Measurements from ENCODE around the gene SRMS. TPM values are rescaled to one million over a fixed set of nuclear protein-coding genes. Genes with fewer than 3 reads are reported as not detected.
"Not testable (repeated sequence)": the region's sequence is repeated elsewhere in the genome, so short reads cannot be mapped to it uniquely, and the experiment has no call there.

SRMS gene
- total and polyA plus RNA-seq, 2 donors: 0.05 TPM

DNA sequence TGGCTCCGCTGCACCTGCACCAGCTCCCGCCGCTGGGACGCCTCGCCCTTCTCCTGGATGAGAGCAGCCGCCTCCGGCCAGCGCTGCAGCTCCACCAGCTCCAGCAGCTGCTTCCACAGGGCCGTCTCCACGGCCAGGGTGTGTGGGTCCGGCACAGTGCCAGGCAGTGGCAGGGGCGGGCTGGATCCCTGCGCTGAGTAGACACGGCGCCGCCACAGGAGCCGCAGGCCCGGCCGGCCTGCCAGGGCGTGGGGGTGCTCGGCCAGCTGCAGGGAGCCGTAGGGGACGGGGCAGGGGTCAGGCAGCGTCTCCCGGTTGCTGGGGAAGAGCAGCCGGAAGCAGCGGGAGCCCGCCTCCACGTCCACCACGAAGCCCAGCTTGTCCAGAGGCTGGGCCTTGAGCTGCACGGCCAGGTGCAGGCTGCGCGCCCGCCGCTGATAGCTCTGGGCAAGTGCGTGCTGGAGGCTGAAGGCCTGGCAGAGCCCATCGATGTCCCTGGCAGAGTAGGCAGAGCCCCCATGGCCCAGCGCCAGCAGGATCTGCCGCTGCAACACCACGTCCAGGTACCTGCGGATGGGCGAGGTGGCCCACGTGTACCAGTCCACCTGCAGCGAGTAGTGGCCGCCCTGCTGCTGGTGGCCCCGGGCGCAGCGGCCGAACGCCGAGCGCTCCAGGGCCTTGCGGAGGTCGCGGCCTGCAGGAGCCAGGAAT lies 15.8 kb upstream of the SRMS start:
- peaks cover 10% of the 10 kb centered on the region in 2 donors for H3K4me1 ChIP-seq (ENCODE audit: control insufficient read depth in 2 of 2, insufficient read depth in 2 of 2, low read length in 2 of 2)
- H3K4me3 ChIP-seq (ENCODE audit: low read length in 2 of 2): no peak overlapping the region
- H3K9me3 ChIP-seq (ENCODE audit: control insufficient read depth in 2 of 2, insufficient read depth in 1 of 2, low read length in 1 of 2): peaks cover 0 to 7% of the 10 kb centered on the region in 2 donors
- WGBS: 98% methylated on average over 55 of the region's 55 CpGs
- H3K27me3 ChIP-seq (ENCODE audit: control insufficient read depth in 2 of 2, insufficient read depth in 1 of 2, low read length in 1 of 2): peaks cover 0 to 14% of the 10 kb centered on the region in 2 donors
- H3K36me3 ChIP-seq (ENCODE audit: control insufficient read depth in 2 of 2, insufficient read depth in 2 of 2, low read length in 1 of 2): peaks cover 4 to 28% of the 10 kb centered on the region in 2 donors
- DNase-seq (ENCODE audit: low read depth in 6 of 9, low spot score in 9 of 9): no peak
- H3K27ac ChIP-seq (ENCODE audit: low read depth in 1 of 2, low read length in 1 of 2): no peak overlapping the region

DNA sequence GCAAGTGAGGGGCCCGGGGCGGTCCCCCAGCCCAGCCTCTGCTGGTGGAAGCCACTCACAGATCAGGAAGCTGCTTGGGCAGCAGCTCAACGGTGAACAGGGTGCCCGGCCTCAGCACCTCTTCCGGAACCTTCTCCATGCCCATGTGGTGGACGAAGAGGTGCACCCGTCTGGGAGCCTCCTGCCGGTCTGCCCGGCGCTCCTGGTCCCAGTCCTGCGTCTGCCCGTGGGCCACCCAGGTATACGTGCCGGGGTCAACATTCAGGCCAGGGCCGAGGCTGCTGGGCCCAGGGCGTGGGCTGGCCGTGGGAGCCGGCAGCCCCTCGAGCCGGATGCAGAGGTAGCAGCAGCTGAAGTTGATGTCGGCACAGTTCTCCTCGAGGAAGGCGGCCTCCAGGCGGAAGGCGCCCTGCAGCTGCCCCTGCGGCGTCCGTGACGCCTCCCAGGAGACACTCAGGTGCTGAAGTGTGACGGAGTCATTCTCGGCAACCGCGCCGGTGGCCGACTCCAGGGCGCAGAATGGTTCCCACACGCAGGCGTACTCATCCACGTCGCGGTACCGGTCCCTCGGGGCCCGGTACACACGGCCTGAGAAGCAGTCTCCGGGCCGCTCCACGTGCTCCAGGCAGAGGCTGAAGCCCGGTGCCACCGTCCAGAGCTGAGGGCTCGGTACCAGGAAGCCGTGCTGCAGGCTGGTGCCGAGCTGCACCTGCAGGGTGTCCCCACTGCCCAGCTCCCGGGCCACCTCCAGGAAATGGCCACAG lies 15.1 kb upstream of the SRMS start:
- DNase-seq (ENCODE audit: low read depth in 6 of 9, low spot score in 9 of 9): no peak
- Histone ChIP-seq H3K4me3 (ENCODE audit: low read length in 2 of 2) (no peak overlapping the region), H3K9me3 (ENCODE audit: control insufficient read depth in 2 of 2, insufficient read depth in 1 of 2, low read length in 1 of 2) (peaks cover 0 to 1% of the 10 kb centered on the region in 2 donors), H3K4me1 (ENCODE audit: control insufficient read depth in 2 of 2, insufficient read depth in 2 of 2, low read length in 2 of 2) (peaks cover 2 to 3% of the 10 kb centered on the region in 2 donors), H3K27me3 (ENCODE audit: control insufficient read depth in 2 of 2, insufficient read depth in 1 of 2, low read length in 1 of 2) (peaks cover 0 to 7% of the 10 kb centered on the region in 2 donors), H3K36me3 (ENCODE audit: control insufficient read depth in 2 of 2, insufficient read depth in 2 of 2, low read length in 1 of 2) (peaks cover 4 to 28% of the 10 kb centered on the region in 2 donors), H3K27ac (ENCODE audit: low read depth in 1 of 2, low read length in 1 of 2) (no peak overlapping the region)
- 95% methylated on average over 54 of the region's 54 CpGs for WGBS

GRCh38 chr20:63561624-63562396 lies 14.3 kb upstream of the SRMS start:
- peaks cover 4 to 28% of the 10 kb centered on the region in 2 donors for H3K36me3 ChIP-seq (ENCODE audit: control insufficient read depth in 2 of 2, insufficient read depth in 2 of 2, low read length in 1 of 2)
- no peak for DNase-seq (ENCODE audit: low read depth in 6 of 9, low spot score in 9 of 9)
- WGBS: 96% methylated on average over 36 of the region's 36 CpGs
- H3K4me3 ChIP-seq (ENCODE audit: low read length in 2 of 2): no peak overlapping the region
- no peak overlapping the region for H3K27ac ChIP-seq (ENCODE audit: low read depth in 1 of 2, low read length in 1 of 2)
- no peaks in the 10 kb centered on the region for H3K9me3 ChIP-seq (ENCODE audit: control insufficient read depth in 2 of 2, insufficient read depth in 1 of 2, low read length in 1 of 2)
- H3K27me3 ChIP-seq (ENCODE audit: control insufficient read depth in 2 of 2, insufficient read depth in 1 of 2, low read length in 1 of 2): peaks cover 0 to 3% of the 10 kb centered on the region in 2 donors
- no peaks in the 10 kb centered on the region for H3K4me1 ChIP-seq (ENCODE audit: control insufficient read depth in 2 of 2, insufficient read depth in 2 of 2, low read length in 2 of 2)

DNA sequence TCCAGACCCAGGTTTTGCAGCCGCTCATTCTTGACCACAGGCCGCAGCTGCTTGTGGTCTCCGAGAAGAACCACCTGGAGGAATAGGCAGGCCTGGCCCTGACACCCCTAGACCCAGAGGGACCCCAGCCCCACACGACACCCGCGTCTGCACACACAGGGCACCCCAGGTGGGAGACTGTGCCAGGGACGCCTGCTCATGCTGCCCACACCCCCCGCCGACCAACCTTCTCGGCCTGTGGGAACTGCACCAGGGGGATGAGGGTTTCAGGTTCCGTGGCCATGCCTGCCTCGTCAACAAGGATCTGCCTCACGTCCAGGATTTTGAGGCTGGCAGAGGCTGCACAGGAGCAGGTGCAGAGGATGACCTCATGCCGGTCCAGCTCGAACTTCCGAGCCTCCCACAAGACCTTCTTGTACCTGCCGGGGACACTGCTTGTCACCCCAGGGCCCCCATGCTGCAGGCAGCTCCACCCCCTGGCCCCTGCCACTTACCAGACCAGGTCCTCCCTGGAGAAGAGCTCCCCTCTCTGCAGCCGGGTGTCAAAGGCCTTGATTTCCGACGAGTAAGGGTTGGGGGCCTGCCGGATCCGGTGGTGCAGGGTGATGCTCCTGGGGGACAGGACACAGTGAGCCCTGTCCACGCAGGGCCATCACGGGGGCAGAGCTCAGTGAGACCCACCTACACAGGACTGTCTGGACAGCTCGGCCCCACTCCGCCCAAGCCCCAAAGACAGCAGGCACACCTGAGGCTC lies 13.5 kb upstream of the SRMS start:
- Histone ChIP-seq H3K36me3 (ENCODE audit: control insufficient read depth in 2 of 2, insufficient read depth in 2 of 2, low read length in 1 of 2) (peaks cover 4 to 23% of the 10 kb centered on the region in 2 donors), H3K27ac (ENCODE audit: low read depth in 1 of 2, low read length in 1 of 2) (no peak overlapping the region), H3K4me1 (ENCODE audit: control insufficient read depth in 2 of 2, insufficient read depth in 2 of 2, low read length in 2 of 2) (no peaks in the 10 kb centered on the region), H3K9me3 (ENCODE audit: control insufficient read depth in 2 of 2, insufficient read depth in 1 of 2, low read length in 1 of 2) (no peaks in the 10 kb centered on the region), H3K4me3 (ENCODE audit: low read length in 2 of 2) (no peak overlapping the region), H3K27me3 (ENCODE audit: control insufficient read depth in 2 of 2, insufficient read depth in 1 of 2, low read length in 1 of 2) (peaks cover 0 to 4% of the 10 kb centered on the region in 2 donors)
- 99% methylated on average over 26 of the region's 26 CpGs for WGBS
- DNase-seq (ENCODE audit: low read depth in 6 of 9, low spot score in 9 of 9): no peak

GRCh38 chr20:63560333-63560805 lies 12.8 kb upstream of the SRMS start:
- Histone ChIP-seq H3K27me3 (ENCODE audit: control insufficient read depth in 2 of 2, insufficient read depth in 1 of 2, low read length in 1 of 2) (peaks cover 0 to 8% of the 10 kb centered on the region in 2 donors), H3K4me1 (ENCODE audit: control insufficient read depth in 2 of 2, insufficient read depth in 2 of 2, low read length in 2 of 2) (no peaks in the 10 kb centered on the region), H3K27ac (ENCODE audit: low read depth in 1 of 2, low read length in 1 of 2) (no peak overlapping the region), H3K4me3 (ENCODE audit: low read length in 2 of 2) (no peak overlapping the region), H3K9me3 (ENCODE audit: control insufficient read depth in 2 of 2, insufficient read depth in 1 of 2, low read length in 1 of 2) (no peaks in the 10 kb centered on the region), H3K36me3 (ENCODE audit: control insufficient read depth in 2 of 2, insufficient read depth in 2 of 2, low read length in 1 of 2) (peaks cover 4 to 19% of the 10 kb centered on the region in 2 donors)
- DNase-seq (ENCODE audit: low read depth in 6 of 9, low spot score in 9 of 9): no peak
- 98% methylated on average over 16 of the region's 16 CpGs for WGBS

DNA sequence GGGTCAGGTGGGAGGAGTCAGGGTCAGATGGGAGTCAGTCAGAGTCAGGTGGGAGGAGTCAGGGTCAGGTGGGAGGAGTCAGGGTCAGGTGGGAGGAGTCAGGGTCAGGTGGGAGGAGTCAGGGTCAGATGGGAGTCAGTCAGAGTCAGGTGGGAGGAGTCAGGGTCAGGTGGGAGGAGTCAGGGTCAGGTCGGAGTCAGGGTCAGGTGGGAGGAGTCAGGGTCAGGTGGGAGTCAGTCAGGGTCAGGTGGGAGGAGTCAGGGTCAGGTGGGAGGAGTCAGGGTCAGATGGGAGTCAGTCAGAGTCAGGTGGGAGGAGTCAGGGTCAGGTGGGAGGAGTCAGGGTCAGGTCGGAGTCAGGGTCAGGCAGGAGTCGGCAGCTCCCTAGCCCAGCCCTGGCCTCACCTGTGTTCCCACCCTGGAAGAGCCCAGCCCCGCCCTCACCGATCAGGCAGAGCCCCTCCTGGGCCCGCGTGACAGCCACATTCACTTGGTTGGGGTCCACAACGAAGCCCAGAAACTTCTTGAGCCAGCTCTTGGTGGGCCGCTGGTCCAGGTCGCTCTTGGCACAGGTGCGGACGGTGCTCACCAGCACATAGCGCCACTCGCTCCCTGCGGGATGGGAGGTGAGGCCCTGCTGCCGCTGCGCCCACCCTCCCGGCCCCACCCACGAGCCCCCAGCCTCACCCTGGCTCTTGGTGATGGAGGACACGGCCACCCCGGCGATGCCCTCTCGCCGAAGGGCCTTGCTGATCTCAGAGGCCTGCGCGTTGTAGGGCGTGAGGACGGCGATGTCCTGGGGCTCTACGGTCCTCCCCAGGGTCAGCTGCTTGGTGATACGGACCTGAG lies 12.2 kb upstream of the SRMS start:
- Histone ChIP-seq H3K36me3 (ENCODE audit: control insufficient read depth in 2 of 2, insufficient read depth in 2 of 2, low read length in 1 of 2) (peaks cover 4 to 16% of the 10 kb centered on the region in 2 donors), H3K27me3 (ENCODE audit: control insufficient read depth in 2 of 2, insufficient read depth in 1 of 2, low read length in 1 of 2) (peaks cover 0 to 15% of the 10 kb centered on the region in 2 donors)
- not testable (repeated sequence) for H3K27ac ChIP-seq (ENCODE audit: low read depth in 1 of 2, low read length in 1 of 2); DNase-seq (ENCODE audit: low read depth in 6 of 9, low spot score in 9 of 9); H3K9me3 ChIP-seq (ENCODE audit: control insufficient read depth in 2 of 2, insufficient read depth in 1 of 2, low read length in 1 of 2); H3K4me3 ChIP-seq (ENCODE audit: low read length in 2 of 2); H3K4me1 ChIP-seq (ENCODE audit: control insufficient read depth in 2 of 2, insufficient read depth in 2 of 2, low read length in 2 of 2)
- 98% methylated on average over 31 of the region's 31 CpGs for WGBS

DNA sequence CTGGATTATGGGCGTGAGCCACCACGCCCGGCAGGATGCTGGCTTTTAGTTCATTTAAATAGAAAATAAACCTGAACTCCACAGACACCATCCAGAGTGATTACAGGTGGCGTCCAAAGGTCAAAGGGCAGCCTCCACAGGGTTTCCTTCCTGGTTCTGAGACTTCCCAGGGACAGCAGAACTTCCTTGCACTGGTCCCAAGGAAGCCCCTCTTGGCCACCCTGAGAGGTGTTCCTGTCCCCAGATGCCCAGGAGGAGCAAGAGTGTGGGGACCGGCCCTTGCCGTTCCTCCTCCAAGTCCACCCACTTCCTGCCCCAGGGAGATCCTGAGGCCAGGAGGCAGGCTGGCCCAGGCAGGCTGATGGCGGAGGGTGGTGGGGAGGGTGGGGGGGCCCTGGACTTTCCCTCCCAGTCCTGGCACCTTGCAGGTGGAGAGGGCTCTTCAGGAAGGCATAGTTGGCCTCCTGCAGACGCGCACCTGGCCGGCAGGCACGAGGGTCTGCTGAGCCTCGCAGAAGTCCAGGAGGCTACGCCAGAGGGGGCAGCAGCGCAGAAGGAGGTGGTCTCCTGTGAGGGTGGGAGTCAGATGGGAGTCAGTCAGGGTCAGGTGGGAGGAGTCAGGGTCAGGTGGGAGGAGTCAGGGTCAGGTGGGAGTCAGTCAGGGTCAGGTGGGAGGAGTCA lies 11.4 kb upstream of the SRMS start:
- no peak for DNase-seq (ENCODE audit: low read depth in 6 of 9, low spot score in 9 of 9)
- H3K36me3 ChIP-seq (ENCODE audit: control insufficient read depth in 2 of 2, insufficient read depth in 2 of 2, low read length in 1 of 2): peaks cover 4 to 16% of the 10 kb centered on the region in 2 donors

More for the DNA sequence above, 11.4 kb upstream of the SRMS start:
- no peaks in the 10 kb centered on the region for H3K9me3 ChIP-seq (ENCODE audit: control insufficient read depth in 2 of 2, insufficient read depth in 1 of 2, low read length in 1 of 2)
- H3K4me1 ChIP-seq (ENCODE audit: control insufficient read depth in 2 of 2, insufficient read depth in 2 of 2, low read length in 2 of 2): peaks cover 0 to 6% of the 10 kb centered on the region in 2 donors
- H3K27ac ChIP-seq (ENCODE audit: low read depth in 1 of 2, low read length in 1 of 2): no peak overlapping the region
- 98% methylated on average over 14 of the region's 14 CpGs for WGBS
- peaks cover 0 to 23% of the 10 kb centered on the region in 2 donors for H3K27me3 ChIP-seq (ENCODE audit: control insufficient read depth in 2 of 2, insufficient read depth in 1 of 2, low read length in 1 of 2)
- H3K4me3 ChIP-seq (ENCODE audit: low read length in 2 of 2): no peak overlapping the region

Measured in thymus (tissue), 11 donors.